GM23338 (cell line): Measurements from ENCODE around the gene HP. TPM values are rescaled to one million over a fixed set of nuclear protein-coding genes. Genes with fewer than 3 reads are reported as not detected.

ENCODE experiments used
- ATAC-seq: fragments of 200-7000 bp; cut with Tn5 transposase; 3 replicates; pipeline ENCODE4 v1.9.1; 2020
- DNase-seq: peaks from one replicate; pipeline ENCODE4 v3.0.0-alpha.2; 2015; ENCODE audit warnings: low spot score
- H2AFZ ChIP-seq: fragments of 200-600 bp; sonication (generic); 2 replicates; pipeline ENCODE4 v1.8.0; 2016; ENCODE audit warnings: antibody characterized with exemption, mild to moderate bottlenecking, moderate library complexity
- H3F3A ChIP-seq: fragments of 200-600 bp; sonication (generic); replicated peaks from 2 replicates; pipeline ENCODE4 v1.8.0; 2017; ENCODE audit warnings: antibody characterized with exemption, mixed run types, low read depth
- H3K27ac ChIP-seq: fragments of 200-600 bp; sonication (generic); 2 replicates; pipeline ENCODE4 v1.6.1; 2016; ENCODE audit warnings: low read depth
- H3K27me3 ChIP-seq: fragments of 200-600 bp; sonication (generic); 2 replicates; pipeline ENCODE4 v1.8.0; 2016; ENCODE audit warnings: mild to moderate bottlenecking, mixed run types, moderate library complexity; ENCODE audit not compliant: insufficient read depth
- H3K36me3 ChIP-seq: fragments of 200-600 bp; sonication (generic); 2 replicates; pipeline ENCODE4 v1.8.0; 2016; ENCODE audit warnings: mild to moderate bottlenecking; ENCODE audit not compliant: insufficient read depth
- H3K4me1 ChIP-seq: fragments of 200-600 bp; sonication (generic); 2 replicates; pipeline ENCODE4 v1.8.0; 2016; ENCODE audit warnings: mild to moderate bottlenecking, moderate library complexity; ENCODE audit not compliant: insufficient read depth
- H3K4me2 ChIP-seq: fragments of 200-600 bp; sonication (generic); 2 replicates; pipeline ENCODE4 v1.7.1; 2017; ENCODE audit warnings: mixed run types
- H3K4me3 ChIP-seq: fragments of 200-600 bp; sonication (generic); 2 replicates; pipeline ENCODE4 v1.6.1; 2016; ENCODE audit warnings: mixed run types
- H3K79me2 ChIP-seq: fragments of 200-600 bp; sonication (generic); replicated peaks from 2 replicates; pipeline ENCODE4 v1.8.0; 2017; ENCODE audit warnings: mild to moderate bottlenecking; ENCODE audit not compliant: insufficient read depth
- H3K9me2 ChIP-seq: fragments of 200-600 bp; sonication (generic); 2 replicates; pipeline ENCODE4 v1.8.0; 2017; ENCODE audit not compliant: insufficient read depth
- H4K20me1 ChIP-seq: fragments of 200-600 bp; sonication (generic); replicated peaks from 2 replicates; pipeline ENCODE4 v1.8.0; 2017; ENCODE audit warnings: mild to moderate bottlenecking; ENCODE audit not compliant: insufficient read depth
- H3K27ac Mint-ChIP-seq: 2 replicates; pipeline ENCODE4 v1.8.0; 2020; ENCODE audit warnings: inconsistent platforms, mild to moderate bottlenecking, moderate library complexity, mixed read lengths
- H3K27me3 Mint-ChIP-seq: 3 replicates; pipeline ENCODE4 v1.8.0; 2022; ENCODE audit warnings: low read depth, mild to moderate bottlenecking, moderate library complexity, mixed read lengths, inconsistent platforms; ENCODE audit not compliant: insufficient read depth, poor library complexity
- H3K36me3 Mint-ChIP-seq: 3 replicates; pipeline ENCODE4 v1.8.0; 2021; ENCODE audit warnings: low read depth, mild to moderate bottlenecking, inconsistent platforms, moderate library complexity, mixed read lengths
- H3K4me1 Mint-ChIP-seq: 3 replicates; pipeline ENCODE4 v1.8.0; 2020; ENCODE audit warnings: mild to moderate bottlenecking, inconsistent platforms, mixed read lengths
- H3K4me3 Mint-ChIP-seq: 3 replicates; pipeline ENCODE4 v1.8.0; 2021; ENCODE audit warnings: moderate library complexity, mild to moderate bottlenecking, inconsistent platforms, mixed read lengths
- H3K9me3 Mint-ChIP-seq: 3 replicates; pipeline ENCODE4 v1.8.0; 2020; ENCODE audit warnings: moderate library complexity, mild to moderate bottlenecking, inconsistent platforms, mixed read lengths
- CREB1 ChIP-seq: fragments of 250-450 bp; sonication (Bioruptor Pico); IDR thresholded peaks from 2 replicates; pipeline ENCODE4 v1.5.0; 2020; ENCODE audit warnings: low read depth, mild to moderate bottlenecking, moderate library complexity
- CTCF ChIP-seq, 2 experiments: fragments of 200-600 bp in 1 of 2; sonication (generic) in 1 of 2; conservative IDR thresholded peaks; 2 replicates each; pipeline versions ENCODE4 v1.5.1 to v1.6.1; 2016 to 2017; ENCODE audit warnings: antibody characterized with exemption in 2 of 2, low read depth in 2 of 2, mild to moderate bottlenecking in 2 of 2, moderate library complexity in 1 of 2
- ETS1 ChIP-seq: IDR thresholded peaks from 2 replicates; pipeline ENCODE4 v1.6.1; 2016; ENCODE audit warnings: antibody characterized with exemption
- EZH2 ChIP-seq: fragments of 200-600 bp; sonication (generic); IDR thresholded peaks from one replicate; pipeline ENCODE4 v1.8.0; 2017; ENCODE audit warnings: antibody characterized with exemption, mild to moderate bottlenecking, low read depth; ENCODE audit not compliant: unreplicated experiment
- EZH2phosphoT487 ChIP-seq: fragments of 200-600 bp; sonication (generic); IDR thresholded peaks from one replicate; pipeline ENCODE4 v1.8.1; 2018; ENCODE audit warnings: antibody characterized with exemption; ENCODE audit not compliant: unreplicated experiment
- JUNB ChIP-seq: IDR thresholded peaks from one replicate; pipeline ENCODE4 v1.6.1; 2016; ENCODE audit warnings: antibody characterized with exemption; ENCODE audit not compliant: unreplicated experiment
- NANOG ChIP-seq: IDR thresholded peaks from 2 replicates; pipeline ENCODE4 v1.6.1; 2016; ENCODE audit warnings: antibody characterized with exemption, borderline replicate concordance
- POLR2AphosphoS5 ChIP-seq: IDR thresholded peaks from 2 replicates; pipeline ENCODE4 v1.6.1; 2016; ENCODE audit warnings: antibody characterized with exemption, low read depth
- STAT1 ChIP-seq: IDR thresholded peaks from one replicate; pipeline ENCODE4 v1.6.1; 2016; ENCODE audit warnings: antibody characterized with exemption; ENCODE audit not compliant: unreplicated experiment
- ZNF114 ChIP-seq: fragments of 250-450 bp; sonication (Bioruptor Pico); IDR thresholded peaks from 2 replicates; pipeline ENCODE4 v1.5.0; 2020; ENCODE audit warnings: mild to moderate bottlenecking, moderate library complexity
- ZNF331 ChIP-seq: fragments of 250-450 bp; sonication (Bioruptor Pico); IDR thresholded peaks from 2 replicates; pipeline ENCODE4 v1.5.0; 2020; ENCODE audit warnings: low read depth, mild to moderate bottlenecking, moderate library complexity
- polyA plus RNA-seq: library from polyadenylated mRNA; unstranded; fragments of >200 nt; fragmentation: Nextera tagmentation; extraction: Ambion mirVana; gene quantifications from 2 replicates; pipeline ENCODE4 v1.2.1, GENCODE V29; 2016
- total RNA-seq: library from RNA; depleted of rRNA; stranded (reverse); fragments of >200 nt; shearing (Covaris generic); gene quantifications from 2 replicates; pipeline ENCODE4 v1.2.3, GENCODE V29; 2014
- TF ChIP-seq, protein P1 (sequence below): IDR thresholded peaks from one replicate; pipeline ENCODE4 v1.6.1; 2018; ENCODE audit warnings: antibody characterized with exemption; ENCODE audit not compliant: unreplicated experiment
- TF ChIP-seq, protein P2 (sequence below): fragments of 250-450 bp; sonication (Bioruptor Pico); IDR thresholded peaks from 2 replicates; pipeline ENCODE4 v1.5.0; 2020; ENCODE audit warnings: mild to moderate bottlenecking, moderate library complexity

Gene HP
- total and polyA plus RNA-seq, 2 experiments from 2014 or later: 0.26 TPM; not detected in 1

DNA sequence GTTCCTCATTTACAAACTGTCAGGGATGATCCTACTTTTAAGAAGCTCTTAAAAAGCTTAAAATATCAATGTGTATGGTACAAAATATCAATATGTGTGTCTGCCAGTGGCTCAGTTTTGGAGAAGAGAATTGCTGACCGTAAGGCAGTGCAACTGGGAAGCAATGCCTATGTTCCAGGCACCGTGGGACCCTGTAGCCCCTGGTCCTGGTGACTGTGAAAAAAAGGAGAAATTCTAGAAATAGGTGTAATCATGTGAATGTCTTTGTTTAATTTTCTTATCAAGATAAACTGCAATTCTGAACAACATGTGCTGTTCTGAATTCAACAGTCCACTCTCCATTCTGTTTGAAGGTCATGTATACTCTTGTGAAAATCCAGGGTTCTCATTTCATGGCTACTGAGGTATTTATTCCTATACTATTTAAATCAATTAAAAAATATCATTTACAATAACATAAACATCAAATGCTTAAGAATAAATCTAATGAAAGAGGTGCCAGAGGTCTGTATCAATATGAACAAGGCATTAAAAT, 9.4 kb upstream of the HP start:
- Histone ChIP-seq H3K4me3 (no peak overlapping the region), H3K4me1 (no peaks in the 10 kb centered on the region), H3K4me2 (no peak overlapping the region), H3F3A (no peaks in the 10 kb centered on the region), H3K27me3 (no peaks in the 10 kb centered on the region), H3K27ac (no peak overlapping the region), H3K79me2 (no peaks in the 10 kb centered on the region), H2AFZ (no peak overlapping the region), H3K9me2 (no peaks in the 10 kb centered on the region), H4K20me1 (no peaks in the 10 kb centered on the region), H3K36me3 (no peaks in the 10 kb centered on the region)
- no peaks in the 10 kb centered on the region for H3K4me1 Mint-ChIP-seq
- H3K27me3 Mint-ChIP-seq: peaks cover 4% of the 10 kb centered on the region
- H3K9me3 Mint-ChIP-seq: peaks cover 11% of the 10 kb centered on the region
- DNase-seq: no peak
- H3K36me3 Mint-ChIP-seq: 0 out of 3 replicates have a peak, but pooled peaks cover 2% of the 10 kb centered on the region
- H3K27ac Mint-ChIP-seq: no peak overlapping the region
- ATAC-seq: no peak
- no peak overlapping the region for H3K4me3 Mint-ChIP-seq
- TF ChIP-seq JUNB (no peak), ZNF114 (CRISPR knock-in tag) (no peak), ETS1 (no peak), POLR2AphosphoS5 (no peak), STAT1 (no peak), NANOG (no peak), CTCF (conservative IDR thresholded peaks at IDR 0.05; ENCODE audit: low read depth in 2 of 2) (no peak), CREB1 (CRISPR knock-in tag) (no peak), EZH2phosphoT487 (no peak), EZH2 (no peak), ZNF331 (CRISPR knock-in tag) (no peak)
- TF ChIP-seq, protein P1, sequence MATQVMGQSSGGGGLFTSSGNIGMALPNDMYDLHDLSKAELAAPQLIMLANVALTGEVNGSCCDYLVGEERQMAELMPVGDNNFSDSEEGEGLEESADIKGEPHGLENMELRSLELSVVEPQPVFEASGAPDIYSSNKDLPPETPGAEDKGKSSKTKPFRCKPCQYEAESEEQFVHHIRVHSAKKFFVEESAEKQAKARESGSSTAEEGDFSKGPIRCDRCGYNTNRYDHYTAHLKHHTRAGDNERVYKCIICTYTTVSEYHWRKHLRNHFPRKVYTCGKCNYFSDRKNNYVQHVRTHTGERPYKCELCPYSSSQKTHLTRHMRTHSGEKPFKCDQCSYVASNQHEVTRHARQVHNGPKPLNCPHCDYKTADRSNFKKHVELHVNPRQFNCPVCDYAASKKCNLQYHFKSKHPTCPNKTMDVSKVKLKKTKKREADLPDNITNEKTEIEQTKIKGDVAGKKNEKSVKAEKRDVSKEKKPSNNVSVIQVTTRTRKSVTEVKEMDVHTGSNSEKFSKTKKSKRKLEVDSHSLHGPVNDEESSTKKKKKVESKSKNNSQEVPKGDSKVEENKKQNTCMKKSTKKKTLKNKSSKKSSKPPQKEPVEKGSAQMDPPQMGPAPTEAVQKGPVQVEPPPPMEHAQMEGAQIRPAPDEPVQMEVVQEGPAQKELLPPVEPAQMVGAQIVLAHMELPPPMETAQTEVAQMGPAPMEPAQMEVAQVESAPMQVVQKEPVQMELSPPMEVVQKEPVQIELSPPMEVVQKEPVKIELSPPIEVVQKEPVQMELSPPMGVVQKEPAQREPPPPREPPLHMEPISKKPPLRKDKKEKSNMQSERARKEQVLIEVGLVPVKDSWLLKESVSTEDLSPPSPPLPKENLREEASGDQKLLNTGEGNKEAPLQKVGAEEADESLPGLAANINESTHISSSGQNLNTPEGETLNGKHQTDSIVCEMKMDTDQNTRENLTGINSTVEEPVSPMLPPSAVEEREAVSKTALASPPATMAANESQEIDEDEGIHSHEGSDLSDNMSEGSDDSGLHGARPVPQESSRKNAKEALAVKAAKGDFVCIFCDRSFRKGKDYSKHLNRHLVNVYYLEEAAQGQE: no peak
- TF ChIP-seq, protein P2, sequence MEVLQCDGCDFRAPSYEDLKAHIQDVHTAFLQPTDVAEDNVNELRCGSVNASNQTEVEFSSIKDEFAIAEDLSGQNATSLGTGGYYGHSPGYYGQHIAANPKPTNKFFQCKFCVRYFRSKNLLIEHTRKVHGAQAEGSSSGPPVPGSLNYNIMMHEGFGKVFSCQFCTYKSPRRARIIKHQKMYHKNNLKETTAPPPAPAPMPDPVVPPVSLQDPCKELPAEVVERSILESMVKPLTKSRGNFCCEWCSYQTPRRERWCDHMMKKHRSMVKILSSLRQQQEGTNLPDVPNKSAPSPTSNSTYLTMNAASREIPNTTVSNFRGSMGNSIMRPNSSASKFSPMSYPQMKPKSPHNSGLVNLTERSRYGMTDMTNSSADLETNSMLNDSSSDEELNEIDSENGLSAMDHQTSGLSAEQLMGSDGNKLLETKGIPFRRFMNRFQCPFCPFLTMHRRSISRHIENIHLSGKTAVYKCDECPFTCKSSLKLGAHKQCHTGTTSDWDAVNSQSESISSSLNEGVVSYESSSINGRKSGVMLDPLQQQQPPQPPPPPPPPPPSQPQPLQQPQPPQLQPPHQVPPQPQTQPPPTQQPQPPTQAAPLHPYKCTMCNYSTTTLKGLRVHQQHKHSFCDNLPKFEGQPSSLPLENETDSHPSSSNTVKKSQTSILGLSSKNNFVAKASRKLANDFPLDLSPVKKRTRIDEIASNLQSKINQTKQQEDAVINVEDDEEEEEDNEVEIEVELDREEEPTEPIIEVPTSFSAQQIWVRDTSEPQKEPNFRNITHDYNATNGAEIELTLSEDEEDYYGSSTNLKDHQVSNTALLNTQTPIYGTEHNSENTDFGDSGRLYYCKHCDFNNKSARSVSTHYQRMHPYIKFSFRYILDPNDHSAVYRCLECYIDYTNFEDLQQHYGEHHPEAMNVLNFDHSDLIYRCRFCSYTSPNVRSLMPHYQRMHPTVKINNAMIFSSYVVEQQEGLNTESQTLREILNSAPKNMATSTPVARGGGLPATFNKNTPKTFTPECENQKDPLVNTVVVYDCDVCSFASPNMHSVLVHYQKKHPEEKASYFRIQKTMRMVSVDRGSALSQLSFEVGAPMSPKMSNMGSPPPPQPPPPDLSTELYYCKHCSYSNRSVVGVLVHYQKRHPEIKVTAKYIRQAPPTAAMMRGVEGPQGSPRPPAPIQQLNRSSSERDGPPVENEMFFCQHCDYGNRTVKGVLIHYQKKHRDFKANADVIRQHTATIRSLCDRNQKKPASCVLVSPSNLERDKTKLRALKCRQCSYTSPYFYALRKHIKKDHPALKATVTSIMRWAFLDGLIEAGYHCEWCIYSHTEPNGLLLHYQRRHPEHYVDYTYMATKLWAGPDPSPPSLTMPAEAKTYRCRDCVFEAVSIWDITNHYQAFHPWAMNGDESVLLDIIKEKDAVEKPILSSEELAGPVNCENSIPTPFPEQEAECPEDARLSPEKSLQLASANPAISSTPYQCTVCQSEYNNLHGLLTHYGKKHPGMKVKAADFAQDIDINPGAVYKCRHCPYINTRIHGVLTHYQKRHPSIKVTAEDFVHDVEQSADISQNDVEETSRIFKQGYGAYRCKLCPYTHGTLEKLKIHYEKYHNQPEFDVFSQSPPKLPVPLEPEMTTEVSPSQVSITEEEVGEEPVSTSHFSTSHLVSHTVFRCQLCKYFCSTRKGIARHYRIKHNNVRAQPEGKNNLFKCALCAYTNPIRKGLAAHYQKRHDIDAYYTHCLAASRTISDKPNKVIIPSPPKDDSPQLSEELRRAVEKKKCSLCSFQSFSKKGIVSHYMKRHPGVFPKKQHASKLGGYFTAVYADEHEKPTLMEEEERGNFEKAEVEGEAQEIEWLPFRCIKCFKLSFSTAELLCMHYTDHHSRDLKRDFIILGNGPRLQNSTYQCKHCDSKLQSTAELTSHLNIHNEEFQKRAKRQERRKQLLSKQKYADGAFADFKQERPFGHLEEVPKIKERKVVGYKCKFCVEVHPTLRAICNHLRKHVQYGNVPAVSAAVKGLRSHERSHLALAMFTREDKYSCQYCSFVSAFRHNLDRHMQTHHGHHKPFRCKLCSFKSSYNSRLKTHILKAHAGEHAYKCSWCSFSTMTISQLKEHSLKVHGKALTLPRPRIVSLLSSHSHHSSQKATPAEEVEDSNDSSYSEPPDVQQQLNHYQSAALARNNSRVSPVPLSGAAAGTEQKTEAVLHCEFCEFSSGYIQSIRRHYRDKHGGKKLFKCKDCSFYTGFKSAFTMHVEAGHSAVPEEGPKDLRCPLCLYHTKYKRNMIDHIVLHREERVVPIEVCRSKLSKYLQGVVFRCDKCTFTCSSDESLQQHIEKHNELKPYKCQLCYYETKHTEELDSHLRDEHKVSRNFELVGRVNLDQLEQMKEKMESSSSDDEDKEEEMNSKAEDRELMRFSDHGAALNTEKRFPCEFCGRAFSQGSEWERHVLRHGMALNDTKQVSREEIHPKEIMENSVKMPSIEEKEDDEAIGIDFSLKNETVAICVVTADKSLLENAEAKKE (CRISPR knock-in tag): no peak
